HG03457 (cell line): Measurements from ENCODE around the gene KHNYN.
"Not testable (repeated sequence)": the region's sequence is repeated elsewhere in the genome, so short reads cannot be mapped to it uniquely, and the experiment has no call there.

Experiments
- ATAC-seq: cut with Tn5 transposase; IDR thresholded peaks from one replicate; pipeline ENCODE4 v1.9.1; 2021; ENCODE audit warnings: moderate number of reproducible peaks; ENCODE audit not compliant: unreplicated experiment

The KHNYN gene

DNA sequence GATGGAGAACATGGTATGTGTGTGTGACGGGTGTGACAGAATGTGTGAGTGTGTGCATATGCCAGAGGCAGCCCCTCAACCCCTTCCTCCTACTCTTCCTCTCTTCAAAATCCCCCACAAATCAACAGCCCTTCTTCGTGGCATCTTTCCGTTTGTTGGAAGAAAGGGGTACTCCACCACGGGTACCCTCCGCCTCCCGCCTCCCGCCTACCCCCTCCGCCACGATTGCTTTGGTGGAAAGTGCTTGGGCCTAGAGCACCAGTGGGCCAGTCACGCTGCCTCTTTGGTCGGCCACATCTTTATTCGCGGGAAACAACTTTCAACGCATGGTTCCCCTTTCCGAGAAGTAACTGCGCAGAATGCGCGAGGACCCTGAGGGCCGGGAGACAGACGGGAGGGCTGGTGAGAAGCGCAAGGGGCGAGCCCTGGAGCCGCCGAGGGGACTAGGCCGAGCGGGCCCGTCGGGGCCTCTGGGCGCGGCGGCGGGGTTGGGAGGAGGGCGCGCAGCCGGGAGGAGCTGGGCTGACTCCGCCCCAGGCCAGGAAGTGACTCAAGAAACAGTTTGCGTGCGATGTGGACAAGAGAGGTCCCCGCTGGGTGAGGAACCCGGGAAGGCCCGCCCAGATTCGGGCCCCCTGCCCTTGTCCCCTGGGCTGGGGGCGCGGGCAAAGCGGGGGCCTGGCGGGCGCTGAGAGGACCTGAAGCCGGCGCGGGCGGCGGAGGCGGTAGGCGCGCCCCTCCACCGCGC, at the start of gene KHNYN, which contains the start of gene CBLN3:
Gene KHNYN (plus strand): TSS at position 560 of the 748 bp plus-strand sequence. CDS start 777 bp downstream, outside the sequence.
Gene CBLN3 (minus strand): TSS at position 274 of the 748 bp plus-strand sequence. CDS start 614 bp downstream, outside the sequence.
- ATAC-seq = peak; percentile 73

DNA sequence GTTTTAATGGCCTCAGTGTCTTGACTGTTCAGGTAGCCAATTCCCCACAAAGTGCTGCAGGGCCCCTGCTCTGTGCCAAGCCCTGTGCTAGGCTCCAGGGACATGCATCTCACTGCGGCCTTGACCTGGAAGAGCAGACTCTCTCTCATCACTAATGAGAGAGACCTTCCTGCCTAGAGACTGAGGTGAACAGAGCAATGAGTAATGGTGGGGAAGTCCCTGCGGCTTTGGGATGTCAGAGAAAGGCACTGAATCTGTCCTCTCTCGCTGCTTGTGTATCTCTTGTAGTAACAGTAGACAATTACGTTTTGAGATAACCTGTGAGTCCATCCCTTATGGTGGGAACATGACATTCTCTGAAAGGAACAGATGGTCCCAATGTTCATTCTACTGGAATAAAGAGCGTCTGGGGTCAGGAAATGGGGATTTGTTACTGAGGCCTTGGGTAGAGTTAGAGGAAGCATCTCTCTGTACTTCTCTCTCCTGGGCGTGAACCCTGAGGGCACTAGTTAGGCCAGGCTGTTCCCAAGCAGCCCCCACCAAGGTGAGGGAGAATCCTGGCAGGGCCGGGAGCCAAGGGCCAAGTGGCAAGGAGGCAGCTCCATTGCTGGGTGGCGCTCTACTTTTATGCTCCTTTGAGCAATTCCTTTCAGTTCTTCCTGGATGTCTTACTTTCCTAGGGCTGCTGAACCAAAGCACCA, 48.2 kb upstream of the KHNYN start:
- no peak for ATAC-seq

DNA sequence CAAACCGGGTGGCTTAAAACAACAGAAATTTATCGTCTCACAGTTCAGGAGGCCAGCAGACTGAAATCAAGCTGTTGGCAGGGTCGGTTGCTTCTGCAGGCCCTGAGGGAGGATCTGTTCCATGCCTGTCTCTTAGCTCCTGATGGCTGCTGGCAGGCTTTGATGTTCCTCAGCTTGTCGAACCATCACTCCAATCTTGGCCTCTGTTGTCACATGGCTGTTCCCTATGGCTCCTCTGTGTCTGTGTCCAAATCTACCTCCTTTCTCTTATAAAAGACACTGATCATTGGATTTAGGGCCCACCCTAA, 47.7 kb upstream of the KHNYN start:
- no peak for ATAC-seq

DNA sequence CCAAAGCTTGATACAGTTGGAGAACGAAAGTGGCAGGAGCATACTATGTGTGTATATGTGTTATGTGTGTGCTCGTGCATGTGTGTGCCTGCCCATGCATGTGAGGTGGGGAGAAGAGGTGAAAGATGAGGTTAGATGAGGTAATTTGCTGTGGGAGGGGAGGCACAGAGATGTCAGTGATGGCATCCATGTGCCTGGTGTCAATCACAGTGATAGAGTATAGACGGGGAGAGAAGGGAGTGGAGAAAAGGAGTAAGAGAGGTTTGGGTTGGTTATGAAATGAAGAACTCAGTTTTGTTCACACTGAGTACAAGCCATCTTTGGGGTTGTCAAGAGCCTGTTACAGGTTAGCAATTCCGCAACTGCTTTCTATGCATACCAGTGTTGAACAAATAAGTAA, 45.6 kb upstream of the KHNYN start:
- no peak for ATAC-seq

DNA sequence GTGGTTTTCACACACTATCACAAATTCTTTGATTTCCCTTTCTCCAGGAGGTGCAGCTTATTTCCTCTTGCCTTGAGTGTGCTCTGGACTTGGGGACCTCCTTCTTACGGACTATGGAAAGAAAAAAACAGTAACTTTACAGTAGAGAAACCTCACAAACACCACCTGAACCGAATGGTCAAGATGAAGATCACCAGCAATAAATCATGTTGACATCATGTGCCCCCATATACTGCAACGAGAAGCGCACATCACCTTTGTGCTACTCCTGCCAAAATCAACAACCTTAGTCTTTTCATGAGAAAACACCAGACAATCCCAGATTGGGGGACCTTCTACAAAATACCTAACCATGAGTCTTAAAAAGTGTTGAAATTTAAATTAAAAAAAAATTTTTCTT, 44.2 kb upstream of the KHNYN start:
- ATAC-seq = no peak

DNA sequence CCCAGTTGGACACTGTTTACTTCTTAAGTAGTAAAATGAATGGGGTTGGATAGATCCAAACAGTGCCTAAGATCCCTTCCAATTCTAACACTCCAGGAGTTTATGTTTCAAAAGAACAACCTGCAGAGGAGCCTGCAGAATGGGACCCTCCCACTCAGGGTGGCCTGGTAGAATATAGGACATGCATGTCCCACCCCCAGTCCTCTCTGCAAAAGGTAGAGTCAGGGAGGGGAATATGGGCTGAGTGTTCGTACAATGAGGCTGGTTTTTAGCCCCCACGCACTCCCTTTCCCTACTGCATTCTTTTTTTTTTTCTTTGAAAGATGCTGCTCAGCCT, 42.8 kb upstream of the KHNYN start:
- no peak for ATAC-seq

DNA sequence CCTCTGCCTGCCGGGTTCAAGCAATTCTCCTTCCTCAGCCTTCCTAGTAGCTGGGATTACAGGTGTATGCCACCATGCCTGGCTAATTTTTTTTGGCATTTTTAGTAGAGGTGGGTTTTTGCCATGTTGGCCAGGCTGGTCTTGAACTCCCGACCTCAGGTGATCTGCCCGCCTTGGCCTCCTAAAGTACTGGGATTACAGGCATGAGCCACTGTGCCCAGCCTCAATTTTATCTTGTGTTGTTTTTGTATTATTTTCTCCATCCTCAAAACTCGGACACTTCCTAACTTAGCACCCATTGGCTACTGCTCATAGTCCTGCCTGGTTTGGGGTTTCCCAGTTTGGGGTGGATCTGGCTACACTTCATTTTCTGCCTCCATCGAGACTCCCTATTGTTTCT, 42.2 kb upstream of the KHNYN start:
- ATAC-seq = not testable (repeated sequence)

DNA sequence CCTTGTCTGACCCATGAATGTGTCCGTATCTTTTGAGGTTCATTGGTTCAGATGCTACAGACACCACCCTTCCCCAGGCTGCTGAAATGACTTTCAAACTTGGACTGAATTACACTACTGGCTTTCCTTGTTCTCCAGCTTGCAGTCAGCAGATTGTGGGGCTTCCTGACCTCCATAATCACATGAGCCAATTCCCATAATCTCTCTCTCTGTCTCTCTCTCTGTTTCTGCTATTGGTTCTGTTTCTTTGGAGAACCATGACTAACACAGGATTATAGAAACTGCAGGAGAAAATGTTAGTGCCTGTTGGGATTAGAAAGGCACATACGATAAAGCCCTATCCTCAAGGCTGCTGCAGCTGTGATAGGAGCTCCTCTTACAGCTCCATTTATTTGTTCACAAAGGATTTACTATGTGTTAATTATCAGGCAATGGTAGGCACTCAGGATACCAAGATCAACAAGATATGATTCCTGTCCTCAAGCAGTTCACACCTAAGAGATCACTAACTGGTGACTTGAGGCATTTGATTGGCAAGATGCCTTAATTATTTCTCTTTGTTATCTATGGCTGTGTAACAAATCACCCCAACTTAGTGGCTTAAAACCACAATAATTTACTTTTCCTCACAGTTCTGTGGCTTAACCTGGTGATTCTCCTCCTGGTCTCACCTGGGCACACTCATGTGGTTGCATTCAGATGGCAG, 41.1 kb upstream of the KHNYN start:
- no peak for ATAC-seq

DNA sequence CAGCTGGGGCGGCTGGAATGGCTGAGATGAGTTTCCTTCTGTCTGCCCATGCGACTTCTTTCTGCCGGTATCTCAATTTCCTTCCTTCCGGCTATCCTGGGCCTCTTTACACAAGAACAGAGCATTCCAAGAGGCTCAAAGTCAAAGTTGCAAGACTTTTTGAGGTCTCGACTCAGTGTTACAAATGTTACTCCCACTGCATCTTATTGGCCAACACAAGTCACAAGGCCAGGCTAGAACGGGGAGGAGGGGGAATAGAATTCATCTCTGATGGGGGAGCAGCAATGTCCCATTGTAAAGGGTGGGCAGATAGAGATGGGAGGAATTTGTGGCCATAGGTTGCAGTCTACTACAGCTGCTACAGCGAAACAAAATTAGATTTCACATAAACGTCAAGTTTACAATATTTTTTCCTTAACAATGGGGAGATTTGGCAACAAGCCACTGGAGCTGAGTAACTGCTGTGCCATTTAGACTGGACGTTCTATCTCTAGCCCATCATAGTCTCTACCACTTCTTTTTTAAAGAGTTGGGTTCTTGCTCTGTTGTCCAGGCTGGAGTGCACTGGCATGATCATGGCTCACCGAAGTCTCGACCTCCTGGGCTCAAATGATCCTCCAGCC, 40.4 kb upstream of the KHNYN start:
- ATAC-seq = no peak

DNA sequence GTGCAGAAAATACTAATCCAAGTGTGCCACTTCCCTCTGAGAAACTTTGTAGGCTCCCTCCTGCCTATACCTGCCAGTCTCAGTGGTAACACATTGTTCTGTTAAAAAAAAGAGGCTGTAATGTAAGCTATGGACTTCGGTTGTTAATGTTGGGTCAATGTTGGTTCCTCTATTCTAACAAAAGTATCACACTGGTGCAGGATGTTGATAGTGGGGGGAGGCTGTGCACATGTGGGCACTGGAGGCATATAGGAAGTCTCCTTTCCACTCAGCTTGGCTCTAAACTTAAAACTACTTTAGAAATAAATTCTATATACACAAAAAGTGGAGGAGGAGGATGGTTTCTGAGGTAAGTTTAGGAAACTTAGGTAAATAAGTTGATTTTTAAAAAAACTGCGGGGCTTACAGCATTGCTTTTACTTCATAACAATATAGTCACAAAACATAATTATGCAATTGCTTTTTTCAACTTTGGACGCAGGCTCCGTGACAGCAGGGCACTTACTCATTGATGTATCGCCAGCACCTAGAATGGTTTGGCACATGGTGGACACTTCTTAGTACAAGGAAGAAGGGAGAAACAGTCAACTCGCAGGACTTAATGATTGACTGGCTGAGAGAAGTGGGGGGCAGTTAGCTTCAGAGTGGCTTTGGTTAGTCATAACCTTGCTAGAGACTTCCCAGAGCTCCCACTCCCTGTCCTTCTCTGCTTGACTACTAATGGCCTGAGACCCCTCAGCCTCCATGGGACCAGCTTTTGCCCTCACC, 38.9 kb upstream of the KHNYN start:
- ATAC-seq = no peak

DNA sequence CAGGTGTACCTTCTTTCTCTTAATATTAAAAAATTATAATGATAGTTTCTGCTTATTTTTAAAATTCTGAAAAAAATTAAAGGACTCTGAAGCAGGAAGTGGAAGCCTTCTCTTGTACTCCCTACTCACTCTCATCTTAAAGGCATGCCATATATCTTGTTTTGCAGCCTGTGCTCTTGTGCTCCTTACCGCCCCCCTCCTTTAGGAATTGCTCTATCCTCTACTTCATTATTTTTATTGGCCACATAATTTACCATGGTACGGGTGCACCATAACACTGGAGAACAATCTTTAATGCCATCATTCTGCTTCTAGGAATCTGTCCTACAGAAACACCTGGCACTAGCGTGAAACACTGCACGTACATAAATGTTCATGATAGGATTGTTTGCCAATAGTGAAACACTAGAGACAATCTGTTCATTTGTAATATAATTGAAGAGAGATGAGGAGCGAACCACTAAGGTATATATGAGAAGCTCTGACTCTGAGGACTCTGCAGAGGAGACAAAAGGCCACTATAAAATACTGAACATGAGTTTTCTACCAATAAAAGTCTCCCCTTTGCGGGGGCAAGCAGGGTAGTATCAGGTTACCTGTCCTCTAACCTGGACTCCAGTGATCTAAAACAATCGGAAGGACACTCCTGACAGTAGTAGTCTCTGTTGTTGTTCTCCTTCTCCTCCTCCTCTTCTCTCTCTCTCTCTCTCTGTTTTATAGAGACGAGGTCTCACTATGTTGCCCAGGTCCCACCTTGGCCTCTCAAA, 37.2 kb upstream of the KHNYN start:
- no peak for ATAC-seq

DNA sequence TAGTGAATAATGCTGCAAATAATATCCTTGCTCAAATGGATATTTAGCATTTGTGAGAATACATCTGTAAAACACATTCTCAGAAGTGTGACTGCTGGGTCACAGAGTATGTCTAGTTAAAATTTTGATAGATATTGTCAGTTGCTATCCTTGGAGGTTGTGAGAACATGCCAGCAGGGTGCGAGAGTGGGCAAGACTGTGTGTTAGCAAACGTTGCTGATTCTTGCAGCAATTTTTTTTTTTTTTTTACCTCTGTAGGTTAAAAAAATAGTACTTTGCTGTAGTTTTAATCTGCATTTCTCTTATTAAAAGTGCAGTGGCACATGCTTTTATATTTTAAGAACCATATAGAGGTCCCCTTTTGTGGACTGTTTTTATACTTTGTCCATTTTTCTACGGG, 35.5 kb upstream of the KHNYN start:
- ATAC-seq = no peak

DNA sequence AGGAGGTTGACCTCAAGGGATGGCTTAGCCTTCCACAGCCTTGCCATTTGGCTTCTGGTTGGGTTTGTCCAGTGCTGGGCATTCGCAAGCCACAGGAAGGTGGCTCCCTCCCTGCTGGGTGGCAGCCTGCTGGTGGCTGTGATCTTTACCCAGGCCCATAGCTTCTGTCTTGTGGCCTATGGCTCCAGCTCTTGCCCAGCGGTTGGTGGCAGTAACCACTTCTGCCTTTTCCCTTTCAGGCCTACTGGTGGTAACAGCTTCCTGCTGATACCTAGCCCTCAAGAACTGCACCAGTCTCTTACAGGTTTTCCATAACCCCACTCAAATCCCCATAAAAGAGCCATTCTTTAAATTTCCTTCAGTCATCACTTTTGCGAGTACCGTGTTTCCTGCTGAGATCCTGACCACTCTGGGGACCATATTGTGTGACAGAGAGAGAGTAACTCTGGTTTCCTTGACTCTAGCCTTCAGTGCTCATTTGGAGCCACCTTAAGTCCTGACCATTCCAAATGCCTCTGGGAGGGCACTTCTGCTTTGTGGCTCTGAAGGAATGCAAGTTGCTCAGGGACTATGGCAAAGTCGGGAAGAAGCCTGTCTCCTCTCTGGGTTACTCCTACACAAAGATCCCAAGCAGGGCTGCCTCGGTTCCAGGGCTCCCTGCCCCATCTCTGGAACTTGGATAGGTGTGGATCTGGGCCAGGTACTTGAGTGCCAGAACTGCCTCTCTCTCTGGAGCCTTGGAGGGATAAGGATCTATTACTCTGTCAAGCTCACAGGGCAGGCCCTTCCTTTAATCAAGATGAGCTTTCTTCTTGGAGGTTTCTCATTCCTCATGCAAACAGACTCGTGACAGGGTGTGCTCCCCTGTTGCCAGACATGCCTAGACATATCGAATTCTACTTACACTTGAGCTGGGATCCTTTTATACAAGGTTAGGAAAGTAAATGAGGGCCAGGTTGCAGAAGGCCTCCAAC, 33.9 kb upstream of the KHNYN start:
- ATAC-seq = no peak

DNA sequence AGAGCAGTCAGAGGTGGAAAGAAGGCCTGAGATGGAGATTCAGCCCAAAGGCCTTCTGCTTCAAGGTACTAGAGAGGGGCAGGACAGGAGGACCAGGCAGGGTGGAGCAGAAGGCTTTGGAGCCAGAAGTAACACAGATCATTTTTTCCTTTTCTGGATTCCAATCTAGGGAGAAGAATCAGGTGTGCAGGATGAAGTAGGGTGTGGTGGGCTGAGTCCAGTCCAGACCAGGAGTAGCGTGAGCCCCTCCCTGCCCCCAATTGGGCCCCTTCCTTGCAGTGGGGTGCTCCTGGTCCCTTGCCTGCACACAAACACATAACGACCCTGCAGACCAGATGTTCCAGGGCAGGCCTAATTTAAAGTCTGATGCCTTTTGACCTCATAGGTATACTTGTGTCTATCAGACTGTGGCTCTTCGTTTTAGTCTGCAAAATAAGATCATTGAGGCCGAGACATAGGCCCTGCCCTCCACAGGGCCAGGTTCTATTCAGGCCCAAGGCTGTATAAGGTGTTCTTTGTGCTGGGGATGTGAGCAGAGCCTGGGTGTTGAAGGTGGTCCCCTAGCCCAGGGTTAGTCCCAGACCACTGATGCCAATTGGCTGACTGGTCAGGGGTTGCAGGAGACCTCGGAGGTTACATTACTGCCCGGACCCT, 32.0 kb upstream of the KHNYN start:
- no peak for ATAC-seq

DNA sequence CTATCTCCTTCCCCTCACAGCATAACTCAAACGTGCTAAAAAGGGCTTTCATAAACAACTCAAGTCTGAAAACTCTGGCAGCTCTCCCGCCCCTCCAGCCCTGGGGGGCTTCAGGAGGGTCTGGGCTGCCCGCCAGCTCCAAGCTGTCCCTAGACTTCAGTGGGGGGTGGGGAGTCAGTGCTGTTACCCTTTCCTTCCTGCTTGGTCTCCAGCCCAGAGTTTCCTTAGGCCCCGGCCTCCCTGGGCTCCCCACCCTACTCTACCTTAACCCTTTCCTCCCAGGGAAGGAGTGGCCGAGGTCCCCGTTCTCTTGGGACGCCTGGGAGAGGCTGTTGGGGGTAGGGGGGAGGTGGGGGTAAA, 31.5 kb upstream of the KHNYN start:
- no peak for ATAC-seq

DNA sequence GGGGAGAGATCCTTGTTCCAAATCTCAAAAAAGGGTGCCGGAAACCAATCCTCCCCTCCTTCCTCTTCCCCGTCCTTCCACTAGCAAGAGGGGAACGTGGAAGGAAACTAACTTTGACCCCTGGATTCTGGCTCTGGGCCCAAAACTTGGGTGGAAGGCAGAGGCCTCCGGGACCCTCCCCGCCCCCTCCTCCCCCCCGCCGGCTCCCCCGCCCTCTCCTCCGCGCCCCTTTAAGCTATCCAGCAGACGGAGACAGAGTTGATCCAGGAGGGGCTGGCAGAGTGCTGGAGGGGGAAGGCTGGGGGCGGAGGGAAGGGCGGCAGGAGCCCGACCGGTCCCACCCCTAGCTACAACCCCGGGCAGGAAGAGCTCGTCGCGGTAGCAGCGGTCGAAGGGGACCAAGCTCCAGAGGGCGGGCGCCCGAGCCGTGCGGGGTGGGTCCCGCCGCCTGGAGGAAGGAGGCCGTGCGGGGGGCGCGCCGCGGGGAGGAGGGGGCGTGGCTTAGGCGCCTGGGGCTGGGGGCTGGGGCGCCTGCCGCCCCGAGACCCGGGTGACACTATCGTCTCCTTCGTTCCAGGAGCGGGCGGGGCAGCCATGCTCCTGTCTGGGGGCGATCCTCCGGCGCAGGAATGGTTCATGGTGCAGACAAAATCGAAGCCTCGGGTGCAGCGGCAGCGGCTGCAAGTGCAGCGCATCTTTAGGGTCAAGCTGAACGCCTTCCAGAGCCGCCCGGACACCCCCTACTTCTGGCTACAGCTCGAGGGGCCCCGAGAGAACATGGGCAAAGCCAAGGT, 30.9 kb upstream of the KHNYN start, which contains the start of gene NYNRIN:
Gene NYNRIN (plus strand): TSS at position 351 of the 794 bp plus-strand sequence. CDS start 244 bp downstream, at position 595.
- ATAC-seq = no peak

DNA sequence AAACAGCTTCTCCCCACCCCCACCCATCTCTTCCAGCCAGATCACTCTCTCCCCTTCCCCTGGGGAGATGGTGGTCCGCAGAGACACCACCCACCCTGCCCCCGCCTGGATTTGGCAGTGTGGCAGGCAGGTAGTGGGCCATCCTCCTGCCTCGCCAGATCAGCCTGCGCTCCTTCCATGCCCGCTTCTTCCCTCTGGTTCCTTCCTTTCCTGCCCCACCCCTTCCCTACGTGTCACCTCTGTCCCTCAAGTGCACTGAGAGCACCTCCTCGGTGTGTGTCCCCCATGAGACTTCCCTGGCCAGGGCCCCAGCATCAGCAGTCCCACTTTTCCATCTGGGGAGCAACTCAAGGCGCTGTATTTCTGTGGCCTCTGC, 30.3 kb upstream of the KHNYN start:
- no peak for ATAC-seq
